Measurements from ENCODE around the gene RAB36.

Gene RAB36

DNA sequence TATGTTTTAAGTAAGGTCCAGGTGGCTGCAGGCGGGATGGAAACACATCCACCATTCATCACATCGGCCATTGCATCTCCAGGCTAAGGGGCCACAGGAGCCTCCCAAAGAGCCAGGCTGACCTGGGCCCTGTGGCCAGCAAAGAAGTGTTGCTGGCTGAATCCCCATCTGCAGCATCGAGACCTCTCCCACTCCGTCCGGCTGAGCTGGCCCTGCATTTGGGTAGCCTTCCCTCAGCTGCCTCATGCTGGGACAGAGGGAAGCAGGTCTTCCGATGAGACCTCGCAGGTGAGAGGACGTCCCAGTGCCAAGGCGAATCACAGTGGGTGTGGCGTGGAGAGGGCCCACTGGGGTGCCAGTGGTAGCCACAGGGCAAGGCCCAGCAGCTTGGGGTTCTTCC is 28.0 kb upstream of the RAB36 start:
- TF ChIP-seq, protein P1, sequence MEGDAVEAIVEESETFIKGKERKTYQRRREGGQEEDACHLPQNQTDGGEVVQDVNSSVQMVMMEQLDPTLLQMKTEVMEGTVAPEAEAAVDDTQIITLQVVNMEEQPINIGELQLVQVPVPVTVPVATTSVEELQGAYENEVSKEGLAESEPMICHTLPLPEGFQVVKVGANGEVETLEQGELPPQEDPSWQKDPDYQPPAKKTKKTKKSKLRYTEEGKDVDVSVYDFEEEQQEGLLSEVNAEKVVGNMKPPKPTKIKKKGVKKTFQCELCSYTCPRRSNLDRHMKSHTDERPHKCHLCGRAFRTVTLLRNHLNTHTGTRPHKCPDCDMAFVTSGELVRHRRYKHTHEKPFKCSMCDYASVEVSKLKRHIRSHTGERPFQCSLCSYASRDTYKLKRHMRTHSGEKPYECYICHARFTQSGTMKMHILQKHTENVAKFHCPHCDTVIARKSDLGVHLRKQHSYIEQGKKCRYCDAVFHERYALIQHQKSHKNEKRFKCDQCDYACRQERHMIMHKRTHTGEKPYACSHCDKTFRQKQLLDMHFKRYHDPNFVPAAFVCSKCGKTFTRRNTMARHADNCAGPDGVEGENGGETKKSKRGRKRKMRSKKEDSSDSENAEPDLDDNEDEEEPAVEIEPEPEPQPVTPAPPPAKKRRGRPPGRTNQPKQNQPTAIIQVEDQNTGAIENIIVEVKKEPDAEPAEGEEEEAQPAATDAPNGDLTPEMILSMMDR (IDR thresholded peaks at IDR 0.05; ENCODE audit: control insufficient read depth, extremely low read depth, insufficient read depth), result no peak
- DNase-seq (ENCODE audit: low read depth), result no peak
- no peak overlapping the region for H3K4me3 ChIP-seq (ENCODE audit: low read depth, low read length)

- DNase-seq (ENCODE audit: low read depth), result no peak
Measured at GRCh38 chr22:23117891-23118646, 27.2 kb upstream of the RAB36 start.

DNA sequence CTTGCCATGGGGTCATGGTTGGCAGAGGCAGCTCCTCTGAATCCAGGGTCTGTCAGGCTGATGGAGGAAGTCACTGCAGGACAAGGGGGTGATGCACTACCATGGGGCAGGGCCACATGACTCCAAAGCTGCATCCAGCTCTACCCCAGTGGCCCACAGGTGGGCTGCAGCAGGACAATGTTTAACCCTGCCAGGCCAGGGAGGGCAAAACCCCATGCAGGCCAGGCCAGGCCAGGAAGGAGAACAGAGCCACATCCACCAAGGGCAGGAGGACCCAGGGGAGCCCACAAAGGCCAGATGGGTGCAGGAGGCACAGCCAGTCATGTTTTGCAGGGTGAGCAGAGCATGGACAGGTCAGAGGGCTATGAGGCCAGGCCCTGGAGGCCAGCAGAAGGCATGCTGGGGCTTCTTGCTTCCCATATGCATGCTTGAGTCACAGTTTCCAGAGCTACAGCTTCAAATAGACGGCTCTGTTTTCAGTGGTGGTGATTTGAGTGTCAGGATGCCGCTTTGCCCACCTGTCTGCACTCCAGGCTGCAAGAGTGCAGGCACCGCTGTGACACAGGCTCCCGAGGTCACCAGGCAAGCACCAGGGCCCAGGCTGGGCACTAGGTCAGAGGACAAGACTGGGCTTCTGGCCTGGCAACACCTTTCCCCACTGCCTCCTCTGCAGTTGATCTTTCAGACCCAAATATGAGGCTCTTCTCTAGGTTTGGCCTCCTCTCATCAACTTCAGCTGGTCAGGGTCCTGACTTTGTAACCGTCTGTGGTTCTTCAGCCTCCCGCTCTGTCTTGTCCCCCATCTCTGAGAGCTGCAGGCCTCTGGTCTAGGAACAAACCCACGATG is 26.4 kb upstream of the RAB36 start:
- H3K4me3 ChIP-seq (ENCODE audit: low read depth, low read length), result no peak overlapping the region
- no peak for DNase-seq (ENCODE audit: low read depth)
- TF ChIP-seq, protein P1 (IDR thresholded peaks at IDR 0.05; ENCODE audit: control insufficient read depth, extremely low read depth, insufficient read depth), result no peak

More at GRCh38 chr22:23117891-23118646, 27.2 kb upstream of the RAB36 start:
- H3K4me3 ChIP-seq (ENCODE audit: low read depth, low read length), result no peak overlapping the region
- TF ChIP-seq, protein P1 (IDR thresholded peaks at IDR 0.05; ENCODE audit: control insufficient read depth, extremely low read depth, insufficient read depth), result no peak

- TF ChIP-seq, protein P1 (IDR thresholded peaks at IDR 0.05; ENCODE audit: control insufficient read depth, extremely low read depth, insufficient read depth), result no peak
- no peak overlapping the region for H3K4me3 ChIP-seq (ENCODE audit: low read depth, low read length)
- DNase-seq (ENCODE audit: low read depth), result no peak
Measured at GRCh38 chr22:23119494-23120414, 25.5 kb upstream of the RAB36 start.

- DNase-seq (ENCODE audit: low read depth), result no peak
- H3K4me3 ChIP-seq (ENCODE audit: low read depth, low read length), result no peak overlapping the region
- TF ChIP-seq, protein P1 (IDR thresholded peaks at IDR 0.05; ENCODE audit: control insufficient read depth, extremely low read depth, insufficient read depth), result no peak
Measured at GRCh38 chr22:23120415-23120899, 24.8 kb upstream of the RAB36 start.

GRCh38 chr22:23121000-23121421 is 24.3 kb upstream of the RAB36 start:
- H3K4me3 ChIP-seq (ENCODE audit: low read depth, low read length), result no peak overlapping the region
- no peak for DNase-seq (ENCODE audit: low read depth)
- TF ChIP-seq, protein P1 (IDR thresholded peaks at IDR 0.05; ENCODE audit: control insufficient read depth, extremely low read depth, insufficient read depth), result no peak
